ENCODE results near the gene GPR39.

The GPR39 gene

GRCh38 chr2:132597831-132598230, 181.2 kb downstream of the GPR39 start:
- no peak for DNase-seq

DNA sequence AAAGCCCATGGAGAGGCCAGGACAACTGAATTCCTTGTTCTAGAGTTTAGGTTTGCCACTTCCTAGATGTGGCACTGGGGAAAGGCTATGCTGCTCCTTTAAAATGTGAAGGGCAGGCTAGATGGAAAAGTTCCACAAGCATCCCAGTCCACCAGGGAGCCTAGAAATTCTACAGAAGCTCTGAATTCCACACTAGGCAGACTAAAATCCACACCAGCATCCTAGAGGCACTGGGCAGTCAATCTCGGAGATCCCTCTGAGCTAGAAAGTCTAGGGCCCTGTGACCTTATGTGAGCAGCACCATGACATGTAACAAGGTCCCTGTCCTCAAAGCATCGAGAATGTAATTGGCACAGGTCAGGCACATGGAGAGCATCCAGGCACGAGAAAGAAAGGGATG, 181.9 kb downstream of the GPR39 start:
- DNase-seq = no peak

DNA sequence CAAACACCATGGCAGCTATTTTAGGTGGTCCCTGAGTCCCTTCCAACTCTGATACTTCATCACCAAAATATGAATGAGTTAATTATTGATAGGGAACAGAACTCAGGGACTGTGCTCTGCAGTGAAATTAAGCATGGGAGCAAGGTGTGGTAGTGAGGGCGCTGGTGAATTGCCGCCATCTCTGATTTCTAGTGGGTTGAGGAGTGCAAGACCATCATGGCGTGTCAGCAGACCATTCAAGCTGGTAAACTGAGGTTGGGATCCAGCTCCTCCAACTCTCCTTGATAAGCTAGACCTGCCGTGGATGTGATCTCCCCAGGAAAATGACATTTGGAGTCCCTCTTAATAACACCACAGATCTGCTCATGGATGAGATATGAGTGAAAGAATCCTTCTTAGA, 183.0 kb downstream of the GPR39 start:
- DNase-seq = no peak

- DNase-seq = no peak
Measured at GRCh38 chr2:132604561-132604960, 188.0 kb downstream of the GPR39 start.

GRCh38 chr2:132605236-132606180, 188.9 kb downstream of the GPR39 start:
- no peak for DNase-seq

GRCh38 chr2:132606649-132607048, 190.0 kb downstream of the GPR39 start:
- DNase-seq = no peak

GRCh38 chr2:132607426-132608090, 191.0 kb downstream of the GPR39 start:
- no peak for DNase-seq

DNA sequence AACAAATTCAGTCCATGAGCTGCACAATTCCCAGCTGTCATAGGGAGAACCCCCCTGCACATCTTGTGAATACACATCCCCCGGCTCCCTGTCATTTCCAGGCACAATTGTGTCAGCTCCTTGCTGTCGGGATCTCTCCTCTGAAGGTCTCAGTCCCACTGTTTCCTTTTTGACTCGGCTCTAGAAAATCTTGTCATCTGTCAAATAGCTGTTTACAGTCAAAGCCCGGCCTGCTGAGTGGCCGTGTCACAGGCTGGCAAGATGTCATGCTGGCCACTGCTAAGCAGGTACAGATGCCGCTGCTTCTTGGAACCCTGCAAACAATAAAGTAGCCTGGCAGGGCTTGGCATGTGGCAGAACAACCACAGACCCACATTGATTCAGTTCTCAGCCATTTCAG, 191.7 kb downstream of the GPR39 start:
- DNase-seq = no peak

GRCh38 chr2:132609101-132609890, 192.7 kb downstream of the GPR39 start:
- no peak for DNase-seq

GRCh38 chr2:132611719-132612118, 195.1 kb downstream of the GPR39 start:
- no peak for DNase-seq

- DNase-seq = no peak
Measured at GRCh38 chr2:132615329-132616085, 198.9 kb downstream of the GPR39 start.

DNA sequence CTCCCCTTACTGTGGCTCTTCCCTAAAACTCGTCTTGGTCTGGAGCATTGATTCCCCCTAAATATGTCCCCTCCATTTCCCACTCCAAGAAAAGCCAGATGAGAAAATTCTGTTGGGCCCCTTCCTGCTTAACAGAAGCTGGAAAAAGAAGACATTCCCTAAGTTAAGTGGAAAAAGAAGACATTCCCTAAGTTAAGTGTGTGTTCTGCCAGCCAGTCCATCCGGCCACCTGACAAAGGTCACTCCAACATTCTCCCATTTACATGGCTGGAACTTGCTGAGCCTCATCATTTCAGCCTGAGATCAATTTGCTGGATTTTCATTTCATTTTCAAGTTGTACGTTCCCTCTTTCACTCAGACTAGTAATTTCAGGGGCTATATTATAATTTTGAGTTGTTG, 201.4 kb downstream of the GPR39 start:
- no peak for DNase-seq

GRCh38 chr2:132618734-132619133, 202.1 kb downstream of the GPR39 start:
- DNase-seq = no peak

DNA sequence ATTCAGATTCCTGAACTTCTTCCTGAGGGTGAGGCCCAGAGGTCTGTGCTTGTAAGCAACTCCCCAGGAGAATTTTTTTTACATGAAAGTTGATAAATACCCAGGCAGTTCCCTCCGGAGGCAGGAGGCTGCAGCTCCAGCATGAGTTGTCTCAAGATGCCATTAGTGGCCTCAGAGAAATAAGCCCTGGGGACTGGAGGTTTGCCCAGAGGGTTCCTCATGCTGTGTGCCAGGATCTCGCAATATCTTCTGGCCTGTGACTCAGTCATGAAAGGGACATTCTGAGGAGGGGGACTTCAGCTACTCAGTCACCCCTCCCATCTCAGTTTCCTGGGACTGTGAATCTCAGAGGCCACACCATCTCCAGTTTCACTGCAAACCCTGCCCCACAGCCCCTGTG, 203.5 kb downstream of the GPR39 start:
- DNase-seq = peak in 2 of 56 donors; percentile 4 to 8

GRCh38 chr2:132621131-132621875, 204.7 kb downstream of the GPR39 start:
- DNase-seq = no peak

DNA sequence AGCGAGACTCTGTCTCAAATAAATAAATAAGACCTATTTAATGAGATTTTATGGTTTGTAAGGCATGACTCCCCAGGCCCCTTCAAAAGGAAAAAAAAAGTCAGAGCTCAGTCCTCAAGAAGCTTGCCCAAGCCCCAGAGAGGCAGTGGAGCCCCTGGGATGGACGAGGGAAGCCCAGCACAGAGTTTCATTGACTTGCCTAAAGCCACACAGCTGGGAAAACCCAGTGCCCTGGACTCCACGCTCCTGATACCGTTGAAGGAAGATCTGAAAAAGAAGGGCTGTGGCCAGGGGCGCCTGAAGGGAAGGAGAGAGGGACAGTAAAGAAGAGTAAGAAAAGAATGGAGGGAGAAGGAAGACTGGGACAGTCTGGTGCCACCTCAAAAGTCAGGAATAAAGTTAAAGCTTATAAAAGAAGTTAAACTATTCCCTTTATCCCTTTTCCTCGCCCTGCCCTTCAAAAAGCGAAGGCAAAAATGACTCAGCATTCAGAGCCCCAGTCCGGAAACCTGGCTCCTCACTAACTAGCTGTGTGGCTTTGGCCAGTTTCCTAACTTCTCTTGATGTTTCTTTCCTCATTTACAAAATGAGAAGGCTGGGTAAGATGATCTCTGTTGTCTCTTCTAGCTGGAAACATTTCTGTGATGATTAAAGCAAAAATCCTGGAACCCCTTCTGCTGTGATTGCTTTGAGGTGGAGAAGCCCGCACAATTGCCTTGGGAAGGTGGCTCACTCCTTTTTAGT, 206.7 kb downstream of the GPR39 start:
- DNase-seq = no peak

- no peak for DNase-seq
Measured at GRCh38 chr2:132627536-132627935, 210.9 kb downstream of the GPR39 start.

- DNase-seq = peak in 31 of 56 donors; percentile 7 to 76 (median 31)
Measured at GRCh38 chr2:132632000-132632649, 215.5 kb downstream of the GPR39 start.

DNA sequence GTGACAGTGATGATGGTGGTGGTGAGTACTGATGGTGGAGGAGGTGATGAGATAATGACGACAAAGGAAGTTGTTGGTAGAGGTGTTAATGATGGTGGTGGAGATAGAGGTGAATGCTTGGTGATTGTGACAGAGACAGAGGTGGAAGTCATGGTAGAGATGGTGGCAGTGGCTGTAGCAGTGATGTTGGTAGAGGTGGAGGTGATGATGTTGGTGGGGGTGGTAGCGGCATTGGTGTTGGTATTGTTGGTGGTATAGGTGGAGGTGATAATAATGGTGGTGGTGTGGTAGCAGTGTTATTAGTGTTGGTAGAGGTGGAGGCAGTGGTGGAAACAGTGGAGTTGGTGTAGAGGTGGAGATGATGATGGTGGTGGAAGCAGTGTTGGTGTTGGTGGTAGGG, 217.0 kb downstream of the GPR39 start:
- DNase-seq = no peak

Data from nucleus accumbens (tissue), 56 donors.